Measurements from ENCODE around the gene PIK3R6.

DNA sequence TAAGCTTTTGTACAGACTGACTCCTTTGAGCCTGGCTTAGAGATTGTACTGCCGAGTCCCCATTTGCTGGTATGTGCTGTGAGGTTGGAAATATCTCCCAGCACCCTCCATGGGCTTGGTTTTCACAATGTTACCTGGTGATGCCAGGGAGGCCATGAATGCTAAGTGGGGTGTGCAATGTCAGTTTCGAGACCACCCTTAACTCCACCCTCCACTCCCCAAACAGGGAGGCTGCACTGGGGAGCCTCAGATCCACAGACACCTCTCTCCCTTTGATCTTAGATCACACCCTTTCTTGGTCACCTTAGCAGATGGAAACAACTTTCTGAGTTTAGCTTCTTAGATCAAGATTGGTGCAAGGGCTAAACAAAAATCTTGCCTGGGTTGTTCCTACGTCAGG, 28.6 kb upstream of the PIK3R6 start:
- TF ChIP-seq IKZF1 (IDR thresholded peaks at IDR 0.05): no peak
- TF ChIP-seq ZNF562 (CRISPR knock-in tag; IDR thresholded peaks at IDR 0.05; ENCODE audit: borderline replicate concordance): no peak
- TF ChIP-seq POLR2A (IDR thresholded peaks at IDR 0.05; ENCODE audit: insufficient read depth in 1 of 2, low read depth in 2 of 2, low read length in 2 of 2): no peak
- TF ChIP-seq, protein P1, sequence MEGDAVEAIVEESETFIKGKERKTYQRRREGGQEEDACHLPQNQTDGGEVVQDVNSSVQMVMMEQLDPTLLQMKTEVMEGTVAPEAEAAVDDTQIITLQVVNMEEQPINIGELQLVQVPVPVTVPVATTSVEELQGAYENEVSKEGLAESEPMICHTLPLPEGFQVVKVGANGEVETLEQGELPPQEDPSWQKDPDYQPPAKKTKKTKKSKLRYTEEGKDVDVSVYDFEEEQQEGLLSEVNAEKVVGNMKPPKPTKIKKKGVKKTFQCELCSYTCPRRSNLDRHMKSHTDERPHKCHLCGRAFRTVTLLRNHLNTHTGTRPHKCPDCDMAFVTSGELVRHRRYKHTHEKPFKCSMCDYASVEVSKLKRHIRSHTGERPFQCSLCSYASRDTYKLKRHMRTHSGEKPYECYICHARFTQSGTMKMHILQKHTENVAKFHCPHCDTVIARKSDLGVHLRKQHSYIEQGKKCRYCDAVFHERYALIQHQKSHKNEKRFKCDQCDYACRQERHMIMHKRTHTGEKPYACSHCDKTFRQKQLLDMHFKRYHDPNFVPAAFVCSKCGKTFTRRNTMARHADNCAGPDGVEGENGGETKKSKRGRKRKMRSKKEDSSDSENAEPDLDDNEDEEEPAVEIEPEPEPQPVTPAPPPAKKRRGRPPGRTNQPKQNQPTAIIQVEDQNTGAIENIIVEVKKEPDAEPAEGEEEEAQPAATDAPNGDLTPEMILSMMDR (CRISPR knock-in tag; IDR thresholded peaks at IDR 0.05): no peak
- no peak for TF ChIP-seq TARDBP (CRISPR knock-in tag; IDR thresholded peaks at IDR 0.05)
- no peak for TF ChIP-seq MXI1 (IDR thresholded peaks at IDR 0.05; ENCODE audit: borderline replicate concordance, low read depth, low read length)
- no peak for TF ChIP-seq ZNF790 (CRISPR knock-in tag; IDR thresholded peaks at IDR 0.05; ENCODE audit: borderline replicate concordance)
- TF ChIP-seq HNRNPLL (IDR thresholded peaks at IDR 0.05; ENCODE audit: low read depth, low read length, poor library complexity, severe bottlenecking): no peak
- no peak for TF ChIP-seq ZNF224 (CRISPR knock-in tag; IDR thresholded peaks at IDR 0.05)
- TF ChIP-seq SMAD3 (CRISPR knock-in tag; IDR thresholded peaks at IDR 0.05): no peak
- TF ChIP-seq, protein P2, sequence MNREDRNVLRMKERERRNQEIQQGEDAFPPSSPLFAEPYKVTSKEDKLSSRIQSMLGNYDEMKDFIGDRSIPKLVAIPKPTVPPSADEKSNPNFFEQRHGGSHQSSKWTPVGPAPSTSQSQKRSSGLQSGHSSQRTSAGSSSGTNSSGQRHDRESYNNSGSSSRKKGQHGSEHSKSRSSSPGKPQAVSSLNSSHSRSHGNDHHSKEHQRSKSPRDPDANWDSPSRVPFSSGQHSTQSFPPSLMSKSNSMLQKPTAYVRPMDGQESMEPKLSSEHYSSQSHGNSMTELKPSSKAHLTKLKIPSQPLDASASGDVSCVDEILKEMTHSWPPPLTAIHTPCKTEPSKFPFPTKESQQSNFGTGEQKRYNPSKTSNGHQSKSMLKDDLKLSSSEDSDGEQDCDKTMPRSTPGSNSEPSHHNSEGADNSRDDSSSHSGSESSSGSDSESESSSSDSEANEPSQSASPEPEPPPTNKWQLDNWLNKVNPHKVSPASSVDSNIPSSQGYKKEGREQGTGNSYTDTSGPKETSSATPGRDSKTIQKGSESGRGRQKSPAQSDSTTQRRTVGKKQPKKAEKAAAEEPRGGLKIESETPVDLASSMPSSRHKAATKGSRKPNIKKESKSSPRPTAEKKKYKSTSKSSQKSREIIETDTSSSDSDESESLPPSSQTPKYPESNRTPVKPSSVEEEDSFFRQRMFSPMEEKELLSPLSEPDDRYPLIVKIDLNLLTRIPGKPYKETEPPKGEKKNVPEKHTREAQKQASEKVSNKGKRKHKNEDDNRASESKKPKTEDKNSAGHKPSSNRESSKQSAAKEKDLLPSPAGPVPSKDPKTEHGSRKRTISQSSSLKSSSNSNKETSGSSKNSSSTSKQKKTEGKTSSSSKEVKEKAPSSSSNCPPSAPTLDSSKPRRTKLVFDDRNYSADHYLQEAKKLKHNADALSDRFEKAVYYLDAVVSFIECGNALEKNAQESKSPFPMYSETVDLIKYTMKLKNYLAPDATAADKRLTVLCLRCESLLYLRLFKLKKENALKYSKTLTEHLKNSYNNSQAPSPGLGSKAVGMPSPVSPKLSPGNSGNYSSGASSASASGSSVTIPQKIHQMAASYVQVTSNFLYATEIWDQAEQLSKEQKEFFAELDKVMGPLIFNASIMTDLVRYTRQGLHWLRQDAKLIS (CRISPR knock-in tag; IDR thresholded peaks at IDR 0.05): no peak

All from HepG2 (cell line).